Measurements from ENCODE around the gene SKAP2. TPM values are rescaled to one million over a fixed set of nuclear protein-coding genes. Genes with fewer than 3 reads are reported as not detected.

Gene SKAP2
- total RNA-seq, 1 experiment from 2014 or later: 0.56 TPM

GRCh38 chr7:26646336-26647048, 217.9 kb downstream of the SKAP2 start:
- Histone ChIP-seq H3K27me3 (replicated peaks; ENCODE audit: insufficient read depth, low read depth, low read length, poor library complexity) (peaks cover 60% of the 10 kb centered on the region), H3K36me3 (ENCODE audit: insufficient read depth, low read length, poor library complexity, severe bottlenecking) (no peaks in the 10 kb centered on the region), H3K4me3 (ENCODE audit: low read depth, low read length, poor library complexity, severe bottlenecking) (no peak overlapping the region), H3K9me3 (ENCODE audit: low read depth, low read length, poor library complexity, severe bottlenecking) (no peaks in the 10 kb centered on the region), H3K4me1 (ENCODE audit: insufficient read depth, low read length, poor library complexity, severe bottlenecking) (no peaks in the 10 kb centered on the region), H3K27ac (ENCODE audit: low read depth, low read length, poor library complexity, severe bottlenecking) (no peak overlapping the region)
- BruUV-seq (replicated peaks): no TSS peak
- ChIA-PET CTCF (no interaction called here), POLR2A (ENCODE audit: low non-redundant PET) (no interaction called here)
- no peak for TF ChIP-seq CTCF (conservative IDR thresholded peaks at IDR 0.05; ENCODE audit: low read depth, low read length)
- TF ChIP-seq EZH2 (IDR thresholded peaks at IDR 0.05; ENCODE audit: borderline replicate concordance, low read depth, low read length, poor library complexity, severe bottlenecking): no peak
- no peak for DNase-seq (ENCODE audit: low spot score)
- intact Hi-C loops (cut with micrococcal nuclease; ENCODE audit: unreplicated experiment): no loop called here

- TF ChIP-seq EZH2 (IDR thresholded peaks at IDR 0.05; ENCODE audit: borderline replicate concordance, low read depth, low read length, poor library complexity, severe bottlenecking) (no peak), CTCF (conservative IDR thresholded peaks at IDR 0.05; ENCODE audit: low read depth, low read length) (no peak)
- no peak for DNase-seq (ENCODE audit: low spot score)
- Histone ChIP-seq H3K36me3 (ENCODE audit: insufficient read depth, low read length, poor library complexity, severe bottlenecking) (no peaks in the 10 kb centered on the region), H3K27me3 (replicated peaks; ENCODE audit: insufficient read depth, low read depth, low read length, poor library complexity) (peaks cover 55% of the 10 kb centered on the region), H3K4me1 (ENCODE audit: insufficient read depth, low read length, poor library complexity, severe bottlenecking) (no peaks in the 10 kb centered on the region), H3K4me3 (ENCODE audit: low read depth, low read length, poor library complexity, severe bottlenecking) (no peak overlapping the region), H3K27ac (ENCODE audit: low read depth, low read length, poor library complexity, severe bottlenecking) (no peak overlapping the region), H3K9me3 (ENCODE audit: low read depth, low read length, poor library complexity, severe bottlenecking) (no peaks in the 10 kb centered on the region)
- no TSS peak for BruUV-seq (replicated peaks)
- POLR2A ChIA-PET (ENCODE audit: low non-redundant PET): no interaction called here
- intact Hi-C loops (cut with micrococcal nuclease; ENCODE audit: unreplicated experiment): no loop called here
- CTCF ChIA-PET: no interaction called here
Observed at GRCh38 chr7:26645121-26645520, 219.3 kb downstream of the SKAP2 start.

- peaks cover 31% of the 10 kb centered on the region for H3K27me3 ChIP-seq (replicated peaks; ENCODE audit: insufficient read depth, low read depth, low read length, poor library complexity)
- POLR2A ChIA-PET (ENCODE audit: low non-redundant PET): no interaction called here
- intact Hi-C loops (cut with micrococcal nuclease; ENCODE audit: unreplicated experiment): no loop called here
- DNase-seq (ENCODE audit: low spot score): no peak
- H3K36me3 ChIP-seq (ENCODE audit: insufficient read depth, low read length, poor library complexity, severe bottlenecking): no peaks in the 10 kb centered on the region
- no peak overlapping the region for H3K4me3 ChIP-seq (ENCODE audit: low read depth, low read length, poor library complexity, severe bottlenecking)
- TF ChIP-seq EZH2 (IDR thresholded peaks at IDR 0.05; ENCODE audit: borderline replicate concordance, low read depth, low read length, poor library complexity, severe bottlenecking): no peak
- TF ChIP-seq CTCF (conservative IDR thresholded peaks at IDR 0.05; ENCODE audit: low read depth, low read length): no peak
- CTCF ChIA-PET: no interaction called here
- H3K9me3 ChIP-seq (ENCODE audit: low read depth, low read length, poor library complexity, severe bottlenecking): no peaks in the 10 kb centered on the region
- BruUV-seq (replicated peaks): no TSS peak
- H3K27ac ChIP-seq (ENCODE audit: low read depth, low read length, poor library complexity, severe bottlenecking): no peak overlapping the region
- H3K4me1 ChIP-seq (ENCODE audit: insufficient read depth, low read length, poor library complexity, severe bottlenecking): no peaks in the 10 kb centered on the region
Observed at GRCh38 chr7:26642416-26642815, 222.0 kb downstream of the SKAP2 start.
